ENCODE measurements around the gene TNS4.

DNA sequence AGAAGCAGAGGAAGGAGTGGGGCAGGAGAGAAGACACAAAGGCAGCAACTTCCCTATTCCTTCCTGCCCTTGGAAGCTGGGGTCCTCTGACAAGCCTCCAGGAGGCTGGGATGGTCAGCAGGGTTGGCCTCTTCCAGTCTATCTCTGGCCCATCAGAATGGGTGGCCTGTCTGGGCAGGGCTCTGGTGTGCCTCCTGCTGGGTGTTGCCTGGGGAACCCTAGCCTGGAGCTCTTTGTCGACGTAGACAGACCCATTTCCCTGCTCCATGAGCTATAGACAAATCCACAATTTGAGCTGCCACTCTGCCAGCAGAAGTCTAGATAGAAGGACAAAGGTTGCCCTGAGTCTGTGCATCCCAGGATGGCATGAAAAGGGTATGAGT, 46.8 kb downstream of the TNS4 start:
- TF ChIP-seq CTCF (IDR thresholded peaks at IDR 0.05) (no peak), RAD21 (conservative IDR thresholded peaks at IDR 0.05 in 1 of 2, IDR thresholded peaks at IDR 0.05 in 1 of 2) (no peak), POLR2A (IDR thresholded peaks at IDR 0.05; ENCODE audit: low read length) (no peak), CHD2 (IDR thresholded peaks at IDR 0.05; ENCODE audit: low read length, partially characterized antibody) (no peak), JUN (IDR thresholded peaks at IDR 0.05) (peak; percentile 13 to 22; a peak in 4 of 5 replicates), EP300 (IDR thresholded peaks at IDR 0.05) (no peak), RNF2 (IDR thresholded peaks at IDR 0.05; ENCODE audit: borderline replicate concordance, low read depth) (no peak), SMC3 (IDR thresholded peaks at IDR 0.05) (no peak), HES2 (IDR thresholded peaks at IDR 0.05) (no peak), MAX (IDR thresholded peaks at IDR 0.05) (no peak), KDM1A (IDR thresholded peaks at IDR 0.05; ENCODE audit: low read depth) (no peak)
- TF ChIP-seq, protein P1, sequence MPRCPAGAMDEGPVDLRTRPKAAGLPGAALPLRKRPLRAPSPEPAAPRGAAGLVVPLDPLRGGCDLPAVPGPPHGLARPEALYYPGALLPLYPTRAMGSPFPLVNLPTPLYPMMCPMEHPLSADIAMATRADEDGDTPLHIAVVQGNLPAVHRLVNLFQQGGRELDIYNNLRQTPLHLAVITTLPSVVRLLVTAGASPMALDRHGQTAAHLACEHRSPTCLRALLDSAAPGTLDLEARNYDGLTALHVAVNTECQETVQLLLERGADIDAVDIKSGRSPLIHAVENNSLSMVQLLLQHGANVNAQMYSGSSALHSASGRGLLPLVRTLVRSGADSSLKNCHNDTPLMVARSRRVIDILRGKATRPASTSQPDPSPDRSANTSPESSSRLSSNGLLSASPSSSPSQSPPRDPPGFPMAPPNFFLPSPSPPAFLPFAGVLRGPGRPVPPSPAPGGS (IDR thresholded peaks at IDR 0.05), result no peak
- TF ChIP-seq, protein P2, sequence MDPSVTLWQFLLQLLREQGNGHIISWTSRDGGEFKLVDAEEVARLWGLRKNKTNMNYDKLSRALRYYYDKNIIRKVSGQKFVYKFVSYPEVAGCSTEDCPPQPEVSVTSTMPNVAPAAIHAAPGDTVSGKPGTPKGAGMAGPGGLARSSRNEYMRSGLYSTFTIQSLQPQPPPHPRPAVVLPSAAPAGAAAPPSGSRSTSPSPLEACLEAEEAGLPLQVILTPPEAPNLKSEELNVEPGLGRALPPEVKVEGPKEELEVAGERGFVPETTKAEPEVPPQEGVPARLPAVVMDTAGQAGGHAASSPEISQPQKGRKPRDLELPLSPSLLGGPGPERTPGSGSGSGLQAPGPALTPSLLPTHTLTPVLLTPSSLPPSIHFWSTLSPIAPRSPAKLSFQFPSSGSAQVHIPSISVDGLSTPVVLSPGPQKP (IDR thresholded peaks at IDR 0.05; ENCODE audit: low read depth, low read length), result no peak
